CD4-positive, alpha-beta memory T cell (primary cell): ENCODE results near the gene GTF2H4. TPM values are rescaled to one million over a fixed set of nuclear protein-coding genes. Genes with fewer than 3 reads are reported as not detected.

Experiments used
- CTCF ChIA-PET: fragments of 350-600 bp; sonication (Branson Sonifier 250); formaldehyde crosslinking; loops from one replicate; lab custom pipeline; 2021; ENCODE audit warnings: inconsistent platforms; ENCODE audit not compliant: partially characterized antibody; lab: Charles Lee
- POLR2A ChIA-PET: fragments of 350-600 bp; sonication (Branson Sonifier 250); formaldehyde crosslinking; loops from one replicate; lab custom pipeline; 2021; ENCODE audit not compliant: partially characterized antibody; lab: Charles Lee
- DNase-seq, 5 donors: peaks; one replicate each; pipeline versions ENCODE4 v3.0.0 to v3.0.0-alpha.2; 2020 to 2022; ENCODE audit warnings: mixed read lengths in 1 of 5
- H3K27ac ChIP-seq: one replicate; pipeline ENCODE4 v1.7.0; 2013; ENCODE audit warnings: low read depth, low read length
- H3K27me3 ChIP-seq: 2 replicates; pipeline ENCODE4 v1.7.0; 2013; ENCODE audit warnings: mild to moderate bottlenecking, low read length, moderate library complexity; ENCODE audit not compliant: insufficient read depth
- H3K36me3 ChIP-seq: 2 replicates; pipeline ENCODE4 v1.7.0; 2013; ENCODE audit warnings: mild to moderate bottlenecking, low read length, moderate library complexity; ENCODE audit not compliant: insufficient read depth
- H3K4me1 ChIP-seq: 2 replicates; pipeline ENCODE4 v1.7.0; 2013; ENCODE audit warnings: mild to moderate bottlenecking, low read length, moderate library complexity; ENCODE audit not compliant: insufficient read depth
- H3K4me3 ChIP-seq, 2 donors: one replicate each; pipeline ENCODE4 v1.7.0; 2013; ENCODE audit warnings: low read length in 2 of 2, mild to moderate bottlenecking in 1 of 2
- H3K9me3 ChIP-seq, 2 donors: one replicate each; pipeline ENCODE4 v1.7.0; 2013; ENCODE audit warnings: low read length in 2 of 2, control low read depth in 1 of 2; ENCODE audit not compliant: control insufficient read depth in 1 of 2
- H3K27ac Mint-ChIP-seq, 7 donors: one replicate each; pipeline ENCODE4 v1.8.0; 2020 to 2021; ENCODE audit warnings: mixed read lengths in 7 of 7, mild to moderate bottlenecking in 6 of 7, inconsistent platforms in 3 of 7, moderate library complexity in 3 of 7
- H3K27me3 Mint-ChIP-seq, 2 donors: one replicate each; pipeline ENCODE4 v1.8.0; 2020 to 2021; ENCODE audit warnings: mixed read lengths in 2 of 2
- H3K36me3 Mint-ChIP-seq, 2 donors: one replicate each; pipeline ENCODE4 v1.8.0; 2020 to 2021; ENCODE audit warnings: mixed read lengths in 2 of 2, inconsistent platforms in 1 of 2, mild to moderate bottlenecking in 1 of 2
- H3K4me1 Mint-ChIP-seq, 4 donors: one replicate each; pipeline ENCODE4 v1.8.0; 2020 to 2021; ENCODE audit warnings: mixed read lengths in 4 of 4, mild to moderate bottlenecking in 1 of 4
- H3K4me3 Mint-ChIP-seq, 8 donors: one replicate each; pipeline ENCODE4 v1.8.0; 2020 to 2021; ENCODE audit warnings: mixed read lengths in 8 of 8, mild to moderate bottlenecking in 7 of 8, moderate library complexity in 6 of 8, inconsistent platforms in 3 of 8
- H3K9me3 Mint-ChIP-seq, 8 donors: one replicate each; pipeline ENCODE4 v1.8.0; 2020 to 2021; ENCODE audit warnings: mixed read lengths in 8 of 8, mild to moderate bottlenecking in 5 of 8, inconsistent platforms in 3 of 8, moderate library complexity in 1 of 8
- intact Hi-C: fragments of 100-400 bp; cut with micrococcal nuclease; formaldehyde crosslinking; loops from one replicate; pipeline ENCODE4 v1.15.1; 2023
- polyA plus RNA-seq, 2 donors: library from polyadenylated mRNA; unstranded; fragments of 300-500 nt; fragmentation: Illumina TruSeq; gene quantifications; one replicate each; pipeline ENCODE4 v1.2.3, GENCODE V29; 2021
- total RNA-seq, 2 experiments: library from RNA; stranded (reverse); gene quantifications; one replicate each; pipeline ENCODE4 v1.2.3, GENCODE V29; 2021

Gene GTF2H4
- total and polyA plus RNA-seq, 4 experiments from 2014 or later = 3.7 to 39.7 (median 23.0) TPM

DNA sequence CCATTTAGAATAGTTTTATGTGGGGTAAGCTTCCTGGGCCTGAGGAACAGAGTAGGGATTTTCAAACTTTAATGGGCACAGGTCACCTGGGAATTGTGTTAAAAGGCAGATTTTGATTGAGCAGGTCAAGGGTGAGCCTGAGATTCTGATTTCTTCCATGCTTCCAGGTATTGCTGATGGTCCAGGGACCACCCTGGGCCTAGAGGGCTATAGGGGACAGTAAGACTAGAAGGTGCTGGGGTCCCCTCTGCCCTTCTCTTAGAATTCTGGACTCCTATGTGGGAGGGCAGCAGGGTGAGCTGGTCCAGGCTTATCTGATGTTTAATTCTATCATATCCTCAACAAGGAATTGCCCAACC is 21.1 kb upstream of the GTF2H4 start:
- DNase-seq = no peak
- CTCF ChIA-PET = interaction anchor here (12.0 kb wide), 1 partner anchor 56 kb away, joined by 262 read pairs; no protein-coding TSS in a partner anchor

DNA sequence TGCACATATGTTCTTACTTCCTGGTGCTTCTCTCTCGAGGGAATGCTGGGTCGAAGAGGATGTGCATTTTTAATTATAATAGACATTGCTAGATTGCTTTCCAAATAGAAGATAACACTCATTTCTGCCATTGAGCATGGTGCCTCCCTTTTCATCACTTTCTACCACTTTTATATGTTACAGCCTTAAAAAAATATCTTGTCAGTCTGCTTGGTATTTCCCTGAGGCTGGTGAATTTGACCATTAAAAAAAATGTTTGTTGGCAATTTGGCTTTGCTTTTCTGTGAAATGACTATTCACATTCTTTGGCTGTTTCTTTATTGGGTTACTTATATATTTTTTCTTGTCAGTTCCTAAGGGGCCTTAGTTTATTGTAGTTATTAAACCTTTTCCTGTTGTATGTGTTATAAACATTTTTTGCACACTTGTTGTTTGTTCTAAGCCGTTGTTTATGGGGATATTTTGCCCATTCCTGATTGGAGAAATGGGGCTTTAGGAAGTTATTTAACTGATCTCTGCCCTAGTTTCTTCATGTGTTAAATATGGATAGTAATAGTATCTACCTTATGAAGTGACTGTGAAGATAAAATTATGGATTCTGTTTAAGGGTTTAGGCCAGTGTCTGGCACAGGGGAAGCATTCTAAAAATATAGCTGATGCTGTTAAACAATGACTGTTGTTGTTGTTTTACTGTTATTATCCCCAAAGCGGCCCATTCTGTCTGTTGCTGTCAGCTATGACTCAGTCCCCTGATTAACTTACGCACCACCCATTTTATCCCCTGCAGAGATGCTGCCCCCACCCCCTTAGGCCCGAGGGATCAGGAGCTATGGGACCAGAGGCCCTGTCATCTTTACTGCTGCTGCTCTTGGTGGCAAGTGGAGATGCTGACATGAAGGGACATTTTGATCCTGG is 19.8 kb upstream of the GTF2H4 start:
- peaks cover 0 to 14% of the 10 kb centered on the region in 2 donors for H3K36me3 Mint-ChIP-seq
- CTCF ChIA-PET = interaction anchor here (0.8 to 2.0 kb wide), 3 partner anchors 11 to 67 kb away, joined by 3 to 6 read pairs (median 3); no protein-coding TSS in a partner anchor
- POLR2A ChIA-PET = interaction anchor here (1.2 kb wide), 1 partner anchor 144 kb away, joined by 4 read pairs; the partner anchor contains the start of gene IER3

More for the DNA sequence above, 21.1 kb upstream of the GTF2H4 start:
- Mint-ChIP-seq H3K4me3 (peak overlapping the region in 1 of 8 donors; percentile 27), H3K4me1 (peaks cover 19 to 34% (median 26%) of the 10 kb centered on the region in 4 donors), H3K27me3 (no peaks in the 10 kb centered on the region), H3K27ac (no peak overlapping the region), H3K9me3 (no peaks in the 10 kb centered on the region), H3K36me3 (peaks cover 0 to 14% of the 10 kb centered on the region in 2 donors)
- Histone ChIP-seq H3K4me1 (peaks cover 31% of the 10 kb centered on the region), H3K4me3 (no peak overlapping the region), H3K27ac (no peak overlapping the region), H3K36me3 (no peaks in the 10 kb centered on the region), H3K27me3 (no peaks in the 10 kb centered on the region), H3K9me3 (no peaks in the 10 kb centered on the region)
- POLR2A ChIA-PET = no interaction called here
- intact Hi-C loops = no loop called here

DNA sequence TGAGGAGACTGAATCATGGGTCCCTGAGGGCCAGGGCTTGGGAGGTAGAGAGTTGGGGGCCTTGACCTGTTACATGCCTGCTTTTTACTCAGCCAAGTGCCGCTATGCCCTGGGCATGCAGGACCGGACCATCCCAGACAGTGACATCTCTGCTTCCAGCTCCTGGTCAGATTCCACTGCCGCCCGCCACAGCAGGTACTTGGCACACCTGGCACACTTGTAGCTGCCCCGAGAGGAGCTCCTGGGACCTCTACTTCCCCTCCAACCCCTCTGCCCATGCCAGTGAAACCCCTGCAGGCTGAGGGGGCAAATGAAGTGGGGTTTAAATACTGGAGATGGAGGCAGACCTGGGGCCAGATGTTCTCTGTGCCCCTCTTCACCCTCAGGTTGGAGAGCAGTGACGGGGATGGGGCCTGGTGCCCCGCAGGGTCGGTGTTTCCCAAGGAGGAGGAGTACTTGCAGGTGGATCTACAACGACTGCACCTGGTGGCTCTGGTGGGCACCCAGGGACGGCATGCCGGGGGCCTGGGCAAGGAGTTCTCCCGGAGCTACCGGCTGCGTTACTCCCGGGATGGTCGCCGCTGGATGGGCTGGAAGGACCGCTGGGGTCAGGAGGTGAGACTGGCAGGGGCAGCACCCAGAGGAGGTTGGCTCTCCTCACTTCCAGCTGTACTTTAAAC is 19.1 kb upstream of the GTF2H4 start:
- CTCF ChIA-PET = interaction anchor here (0.8 to 2.0 kb wide), 4 partner anchors 12 to 68 kb away, joined by 3 to 6 read pairs (median 4); no protein-coding TSS in a partner anchor
- Mint-ChIP-seq H3K27me3 (no peaks in the 10 kb centered on the region), H3K9me3 (no peaks in the 10 kb centered on the region), H3K4me1 (peaks cover 12 to 23% (median 19%) of the 10 kb centered on the region in 4 donors), H3K27ac (no peak overlapping the region), H3K4me3 (no peak overlapping the region), H3K36me3 (peaks cover 0 to 14% of the 10 kb centered on the region in 2 donors)
- Histone ChIP-seq H3K27ac (no peak overlapping the region), H3K4me1 (peaks cover 19% of the 10 kb centered on the region), H3K36me3 (no peaks in the 10 kb centered on the region), H3K9me3 (no peaks in the 10 kb centered on the region), H3K4me3 (no peak overlapping the region), H3K27me3 (no peaks in the 10 kb centered on the region)
- DNase-seq = no peak
- POLR2A ChIA-PET = interaction anchor here (1.2 kb wide), 1 partner anchor 145 kb away, joined by 4 read pairs; the partner anchor contains the start of gene IER3
- intact Hi-C loops = no loop called here

More for the DNA sequence above, 19.8 kb upstream of the GTF2H4 start:
- no peak for DNase-seq
- H3K27ac Mint-ChIP-seq = peak overlapping the region in 2 of 7 donors; percentile 14 to 46
- intact Hi-C loops = no loop called here
- H3K36me3 ChIP-seq = no peaks in the 10 kb centered on the region
- H3K9me3 ChIP-seq = no peaks in the 10 kb centered on the region
- H3K27me3 ChIP-seq = no peaks in the 10 kb centered on the region
- H3K27me3 Mint-ChIP-seq = no peaks in the 10 kb centered on the region
- no peak overlapping the region for H3K4me3 ChIP-seq
- no peak overlapping the region for H3K27ac ChIP-seq
- peaks cover 27% of the 10 kb centered on the region for H3K4me1 ChIP-seq
- H3K4me3 Mint-ChIP-seq = peak overlapping the region in 2 of 8 donors; percentile 29 to 38
- peaks cover 17 to 31% (median 23%) of the 10 kb centered on the region in 4 donors for H3K4me1 Mint-ChIP-seq
- H3K9me3 Mint-ChIP-seq = no peaks in the 10 kb centered on the region

DNA sequence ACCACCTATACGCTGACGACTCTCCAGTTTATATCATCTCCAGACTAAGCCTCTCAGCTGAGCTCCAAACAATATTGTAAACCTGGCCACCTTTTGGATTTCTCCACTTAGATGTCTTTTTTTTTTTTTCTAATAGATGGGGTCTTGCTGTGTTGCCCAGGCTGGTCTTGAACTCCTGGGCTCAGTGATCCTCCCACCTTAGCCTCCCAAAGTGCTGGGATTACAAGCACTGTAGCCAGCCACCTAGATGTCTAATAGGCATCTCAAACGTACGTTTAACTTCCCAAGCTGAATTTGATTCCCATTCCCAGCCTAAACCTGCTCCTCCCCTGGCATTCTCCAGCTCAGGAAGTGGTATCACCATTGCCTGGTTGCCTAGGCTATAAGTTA is 18.5 kb upstream of the GTF2H4 start:
- no peaks in the 10 kb centered on the region for H3K27me3 Mint-ChIP-seq
- no peaks in the 10 kb centered on the region for H3K36me3 ChIP-seq
- H3K9me3 ChIP-seq = no peaks in the 10 kb centered on the region
- CTCF ChIA-PET = interaction anchor here (0.9 to 2.0 kb wide), 4 partner anchors 12 to 69 kb away, joined by 3 to 6 read pairs (median 4); no protein-coding TSS in a partner anchor
- no peak overlapping the region for H3K4me3 Mint-ChIP-seq
- H3K27ac ChIP-seq = no peak overlapping the region
- H3K4me1 ChIP-seq = peaks cover 19% of the 10 kb centered on the region
- no peaks in the 10 kb centered on the region for H3K9me3 Mint-ChIP-seq
- no peak for DNase-seq
- POLR2A ChIA-PET = no interaction called here
- H3K27me3 ChIP-seq = no peaks in the 10 kb centered on the region
- peak overlapping the region in 1 of 7 donors; percentile 37 for H3K27ac Mint-ChIP-seq
- intact Hi-C loops = no loop called here
- peaks cover under 1 to 14% of the 10 kb centered on the region in 2 donors for H3K36me3 Mint-ChIP-seq
- H3K4me1 Mint-ChIP-seq = peaks cover 12 to 23% (median 19%) of the 10 kb centered on the region in 4 donors
- H3K4me3 ChIP-seq = no peak overlapping the region

DNA sequence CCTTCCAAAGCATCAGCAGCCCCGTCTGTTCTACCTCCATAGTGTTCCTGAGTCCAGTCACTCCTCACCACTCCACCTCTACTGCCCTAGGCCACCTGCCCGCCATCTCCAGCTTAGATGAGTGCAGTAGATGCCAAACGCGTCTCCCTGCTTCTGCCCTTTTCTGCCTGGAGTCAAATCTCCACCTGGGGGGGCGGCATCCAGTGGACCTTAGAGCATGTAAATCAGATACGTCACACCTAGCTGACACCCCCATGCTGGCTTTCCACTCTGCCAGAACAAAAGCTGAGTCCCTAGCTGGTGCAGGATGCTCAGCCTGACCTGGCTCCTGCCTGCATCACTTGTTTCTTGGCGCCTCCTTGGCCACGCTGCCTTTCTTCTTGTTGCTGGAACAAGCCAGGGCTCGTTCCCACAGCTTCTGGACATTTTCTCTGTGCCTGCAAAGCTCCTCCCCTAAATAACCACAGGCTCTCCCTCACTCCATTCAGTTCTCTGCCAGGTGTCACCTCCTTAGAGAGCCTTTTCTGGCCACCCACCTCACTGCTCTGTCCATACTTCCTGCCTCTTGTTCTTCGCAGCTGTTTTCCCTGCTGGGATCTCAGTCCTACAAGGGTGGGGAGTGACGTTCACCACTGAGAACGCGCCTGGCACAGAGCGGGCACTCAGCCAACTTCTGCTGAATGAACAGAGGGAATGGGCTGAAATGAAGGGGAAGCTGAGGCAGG is 17.9 kb upstream of the GTF2H4 start:
- no peak overlapping the region for H3K4me3 Mint-ChIP-seq
- peak overlapping the region in 1 of 7 donors; percentile 37 for H3K27ac Mint-ChIP-seq
- H3K4me1 Mint-ChIP-seq = peaks cover 10 to 19% (median 16%) of the 10 kb centered on the region in 4 donors
- ChIA-PET POLR2A (interaction anchor here (0.8 kb wide), 1 partner anchor 9 kb away, joined by 3 read pairs; no protein-coding TSS in a partner anchor), CTCF (interaction anchor here (0.9 to 2.0 kb wide), 5 partner anchors 13 to 197 kb away, joined by 3 to 6 read pairs (median 4); no protein-coding TSS in a partner anchor)
- no peak for DNase-seq
- H3K4me1 ChIP-seq = peaks cover 15% of the 10 kb centered on the region
- H3K4me3 ChIP-seq = no peak overlapping the region
- intact Hi-C loops = no loop called here
- no peak overlapping the region for H3K27ac ChIP-seq
- no peaks in the 10 kb centered on the region for H3K27me3 ChIP-seq
- H3K27me3 Mint-ChIP-seq = no peaks in the 10 kb centered on the region
- H3K9me3 Mint-ChIP-seq = no peaks in the 10 kb centered on the region
- H3K36me3 ChIP-seq = no peaks in the 10 kb centered on the region
- peaks cover 6 to 20% of the 10 kb centered on the region in 2 donors for H3K36me3 Mint-ChIP-seq
- no peaks in the 10 kb centered on the region for H3K9me3 ChIP-seq

DNA sequence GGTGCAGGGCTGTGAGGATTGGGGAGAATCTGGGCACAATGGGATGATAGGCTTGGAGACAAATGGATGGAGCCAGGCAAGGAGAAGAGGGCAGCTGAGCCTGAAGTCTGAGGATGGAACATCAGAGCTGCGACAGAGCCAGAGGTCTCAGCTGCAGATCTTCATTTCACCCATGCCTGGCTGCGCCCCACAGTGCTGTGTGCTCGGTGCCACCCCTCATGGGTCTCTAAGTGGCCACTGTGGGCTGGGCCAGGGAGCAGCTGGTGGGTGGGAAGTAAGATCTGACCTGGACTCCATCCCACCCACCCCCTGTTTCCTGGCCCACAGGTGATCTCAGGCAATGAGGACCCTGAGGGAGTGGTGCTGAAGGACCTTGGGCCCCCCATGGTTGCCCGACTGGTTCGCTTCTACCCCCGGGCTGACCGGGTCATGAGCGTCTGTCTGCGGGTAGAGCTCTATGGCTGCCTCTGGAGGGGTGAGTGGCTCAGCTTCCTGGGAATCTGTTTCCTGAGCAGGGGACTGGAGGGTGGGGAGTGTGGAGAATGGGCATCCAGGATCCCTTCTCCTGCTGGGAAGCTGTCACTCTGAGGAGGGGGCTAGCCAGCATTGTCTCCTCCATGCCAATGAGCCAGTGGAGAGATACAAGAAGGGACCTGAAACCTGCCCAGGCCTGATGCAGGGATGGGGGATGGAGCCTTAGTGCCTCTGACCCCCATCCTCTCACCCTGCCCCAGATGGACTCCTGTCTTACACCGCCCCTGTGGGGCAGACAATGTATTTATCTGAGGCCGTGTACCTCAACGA is 17.2 kb upstream of the GTF2H4 start:
- peaks cover 6 to 21% of the 10 kb centered on the region in 2 donors for H3K36me3 Mint-ChIP-seq
- Histone ChIP-seq H3K27me3 (no peaks in the 10 kb centered on the region), H3K27ac (no peak overlapping the region), H3K4me1 (peaks cover 8% of the 10 kb centered on the region), H3K9me3 (no peaks in the 10 kb centered on the region), H3K36me3 (no peaks in the 10 kb centered on the region), H3K4me3 (no peak overlapping the region)
- no peaks in the 10 kb centered on the region for H3K27me3 Mint-ChIP-seq
- H3K27ac Mint-ChIP-seq = no peak overlapping the region
- POLR2A ChIA-PET = interaction anchor here (0.8 kb wide), 1 partner anchor 8 kb away, joined by 3 read pairs; no protein-coding TSS in a partner anchor
- H3K9me3 Mint-ChIP-seq = no peaks in the 10 kb centered on the region
- DNase-seq = no peak
- H3K4me1 Mint-ChIP-seq = peaks cover 2 to 12% (median 8%) of the 10 kb centered on the region in 4 donors
- no peak overlapping the region for H3K4me3 Mint-ChIP-seq
- CTCF ChIA-PET = interaction anchor here (0.7 to 2.0 kb wide), 4 partner anchors 12 to 196 kb away, joined by 3 to 4 read pairs (median 4); no protein-coding TSS in a partner anchor
- intact Hi-C loops = no loop called here
